NCI-H187 (cell line): ENCODE results near the gene FARS2.
A peak's percentile ranks its signal among the peaks of the same experiment; 100 is the strongest.

Experiments
- DNase-seq, 2 experiments: peaks; one replicate each; lab custom pipeline; 2025; lab: John Stamatoyannopoulos, UW

FARS2 gene

DNA sequence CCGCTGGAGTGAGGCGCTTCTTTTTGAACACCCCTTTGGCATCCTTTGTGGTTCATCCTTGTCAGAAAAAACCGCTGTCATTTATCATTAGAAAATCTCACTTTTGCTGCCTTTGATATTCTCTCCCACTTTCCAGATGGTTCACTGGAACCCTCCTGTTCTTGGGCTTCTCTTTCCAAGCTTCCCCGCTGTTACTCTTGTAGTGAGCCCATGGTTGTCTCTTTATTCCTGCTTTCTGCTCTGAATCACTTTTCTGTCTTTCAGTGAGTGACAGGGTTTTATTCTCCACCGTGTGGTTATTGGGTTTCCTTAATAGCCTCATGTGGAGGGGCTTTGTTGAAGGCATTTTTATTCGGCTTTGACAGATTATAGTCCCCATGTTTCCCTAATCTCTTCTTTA lies 117.0 kb downstream of the FARS2 start:
- DNase-seq: no peak

DNA sequence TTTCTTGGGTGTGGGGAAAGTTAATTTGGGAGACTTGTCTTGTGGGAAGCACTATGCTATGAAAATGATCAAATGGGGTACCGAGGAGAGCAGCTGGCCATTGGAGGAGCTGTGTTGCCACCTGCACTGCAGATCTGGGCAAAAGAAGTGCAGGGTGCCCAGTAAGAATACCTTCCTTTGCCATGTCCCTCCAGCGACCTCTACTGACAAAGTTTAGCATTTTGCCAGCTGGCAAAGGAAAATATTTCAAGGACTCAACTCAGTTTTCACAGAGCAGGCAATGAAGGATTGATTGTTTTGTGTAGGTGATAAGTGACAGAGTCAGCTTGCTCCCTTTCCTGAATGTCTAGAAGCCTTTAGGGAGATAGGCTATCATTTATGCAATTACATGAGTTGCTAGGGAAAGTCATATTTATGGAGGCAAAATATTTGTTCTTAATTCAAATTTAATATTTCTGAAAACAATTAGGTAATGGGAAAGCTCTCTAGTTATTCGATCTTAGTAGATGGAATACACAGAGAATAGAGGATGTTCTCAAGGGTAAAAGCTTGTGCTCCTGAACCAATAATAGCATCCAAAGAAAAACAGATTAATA lies 118.4 kb downstream of the FARS2 start:
- no peak for DNase-seq

DNA sequence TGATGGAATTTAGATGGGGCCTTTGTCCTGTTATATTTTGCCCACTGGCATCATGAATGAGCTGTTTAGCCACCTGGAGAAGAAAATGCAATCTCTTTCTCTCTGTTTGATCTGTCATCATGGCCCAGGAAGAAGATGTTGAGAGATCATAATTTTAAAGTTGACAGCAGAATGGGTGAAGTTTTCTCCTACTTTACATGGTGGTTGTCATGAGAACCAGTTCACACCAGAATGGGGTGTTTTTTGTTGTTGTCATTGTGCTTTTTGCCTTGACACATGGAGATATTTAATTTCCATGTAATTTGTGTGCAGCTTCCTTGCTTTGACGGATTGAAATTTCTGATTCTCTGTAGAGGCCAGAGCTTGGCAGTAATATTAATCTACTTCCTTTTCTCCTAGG lies 122.5 kb downstream of the FARS2 start:
- DNase-seq: no peak

DNA sequence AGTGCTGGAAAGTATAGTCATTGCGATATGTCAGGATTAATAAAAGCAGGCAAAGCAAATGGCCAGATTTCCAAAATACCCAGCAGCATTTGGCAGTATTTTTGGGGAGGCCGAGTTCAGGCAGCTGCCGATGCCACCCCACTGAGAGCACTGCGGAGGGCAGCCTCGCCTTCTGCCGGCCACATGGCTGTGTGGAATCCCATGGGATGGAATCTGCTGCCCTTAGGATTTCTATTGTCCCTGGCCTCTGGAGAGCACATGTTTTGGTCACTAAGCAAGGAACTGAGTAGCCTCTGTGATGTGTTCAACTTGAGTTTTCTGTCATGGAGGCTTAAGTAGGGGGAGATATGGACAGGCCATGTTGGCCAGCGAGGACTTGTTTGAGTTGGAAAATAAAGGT lies 123.0 kb downstream of the FARS2 start:
- DNase-seq: no peak

DNA sequence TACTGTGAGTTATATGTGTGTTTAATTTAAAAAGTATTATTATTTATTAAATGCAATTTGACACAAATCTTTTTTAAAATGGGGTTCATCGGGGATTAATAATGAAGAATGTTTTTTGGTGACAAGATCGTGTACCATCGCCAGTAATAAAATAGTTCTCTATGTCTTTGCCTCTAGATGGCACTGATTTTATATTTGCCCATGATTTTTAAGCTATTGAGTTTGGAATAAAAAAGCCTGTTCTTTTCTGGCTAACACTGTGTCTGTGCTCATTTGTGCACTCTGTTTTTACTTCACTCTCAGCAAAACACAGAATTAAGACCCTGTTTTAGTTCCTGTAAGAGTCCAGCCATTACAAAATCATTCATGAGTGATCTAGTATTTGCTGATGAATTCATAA lies 127.0 kb downstream of the FARS2 start:
- DNase-seq: no peak

DNA sequence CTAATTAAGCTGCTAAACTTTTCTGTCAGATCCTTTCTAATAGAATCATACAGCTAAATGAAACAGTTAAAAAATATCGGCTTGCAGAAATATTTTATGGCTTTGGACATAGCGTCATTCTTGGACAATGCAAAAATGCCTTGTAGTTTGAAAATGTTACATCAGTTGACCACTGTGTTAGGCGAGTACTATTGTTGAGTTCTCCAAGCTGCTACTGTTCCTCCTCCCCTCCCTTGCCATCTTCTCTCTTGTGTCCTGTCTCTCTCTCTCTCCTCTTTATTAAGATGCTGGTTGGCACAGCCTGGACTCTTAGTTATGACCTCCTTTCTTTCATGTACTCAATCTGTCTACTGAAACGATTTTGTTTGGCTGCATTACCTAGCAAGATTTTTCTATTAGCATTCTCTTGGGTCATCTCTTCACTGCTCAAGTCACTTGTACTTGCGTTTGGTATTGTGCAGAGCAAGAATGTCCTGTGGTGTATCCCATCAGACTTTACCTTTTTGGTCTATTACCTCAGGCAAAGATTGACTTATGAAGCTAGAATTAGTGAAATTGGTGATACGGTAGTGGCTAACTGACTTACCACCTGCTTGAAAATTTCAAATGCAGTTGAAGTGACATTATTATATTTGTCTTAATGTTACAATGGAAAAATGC lies 127.9 kb downstream of the FARS2 start:
- no peak for DNase-seq

DNA sequence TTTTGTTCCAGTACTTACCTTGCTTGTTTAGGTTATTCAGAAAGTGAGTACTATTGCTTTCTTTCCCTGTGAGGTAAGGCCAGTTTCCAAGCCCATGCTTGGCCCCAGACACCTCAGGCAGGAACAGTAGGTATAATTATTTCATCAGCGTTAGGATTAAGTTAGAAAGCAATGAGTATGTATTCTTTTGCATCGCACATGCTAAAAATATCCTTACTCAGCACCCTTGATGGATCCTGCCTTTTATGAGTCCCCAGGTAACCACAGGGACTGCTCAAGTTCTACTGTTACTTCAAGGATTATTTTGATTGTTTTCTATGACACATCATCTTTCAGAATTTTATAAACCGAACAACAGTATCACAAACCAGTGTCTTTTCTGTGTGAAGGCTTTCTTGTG lies 128.9 kb downstream of the FARS2 start:
- no peak for DNase-seq

DNA sequence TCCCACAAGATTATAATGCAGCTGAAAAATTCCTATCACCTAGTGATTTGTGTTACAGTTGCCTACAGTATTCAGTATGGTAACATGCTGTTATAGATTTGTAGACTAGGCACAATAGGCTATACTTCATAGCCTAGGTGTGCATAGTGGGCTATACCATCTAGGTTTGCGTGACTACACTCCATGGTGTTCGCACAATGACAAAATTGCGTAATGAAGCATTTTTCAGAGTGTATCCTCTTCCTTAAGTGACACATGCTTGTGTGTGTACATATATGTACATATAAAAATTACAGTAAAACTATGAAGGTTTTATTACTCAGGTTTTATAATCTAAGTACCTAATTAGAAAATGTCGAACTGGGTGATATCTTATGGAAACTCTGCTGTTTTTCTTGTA lies 133.0 kb downstream of the FARS2 start:
- DNase-seq: no peak

DNA sequence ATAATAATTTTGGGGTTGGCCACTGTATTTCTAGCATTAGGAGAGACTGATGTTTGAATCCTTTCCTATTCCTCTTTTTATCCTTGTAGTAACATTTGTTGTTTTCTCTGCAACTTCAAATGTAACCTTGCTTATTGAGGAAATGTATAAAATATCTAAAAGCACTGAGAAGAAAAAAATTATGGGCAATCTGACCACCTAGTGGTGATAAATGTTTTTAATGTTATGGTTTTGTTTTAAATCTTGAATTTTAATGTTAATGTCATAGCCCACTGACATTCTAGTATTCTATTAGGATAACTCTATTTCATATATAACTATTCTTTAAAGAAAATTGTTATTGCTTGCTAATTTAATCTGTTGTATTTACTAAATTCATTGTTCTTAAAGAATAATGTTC lies 134.4 kb downstream of the FARS2 start:
- no peak for DNase-seq

DNA sequence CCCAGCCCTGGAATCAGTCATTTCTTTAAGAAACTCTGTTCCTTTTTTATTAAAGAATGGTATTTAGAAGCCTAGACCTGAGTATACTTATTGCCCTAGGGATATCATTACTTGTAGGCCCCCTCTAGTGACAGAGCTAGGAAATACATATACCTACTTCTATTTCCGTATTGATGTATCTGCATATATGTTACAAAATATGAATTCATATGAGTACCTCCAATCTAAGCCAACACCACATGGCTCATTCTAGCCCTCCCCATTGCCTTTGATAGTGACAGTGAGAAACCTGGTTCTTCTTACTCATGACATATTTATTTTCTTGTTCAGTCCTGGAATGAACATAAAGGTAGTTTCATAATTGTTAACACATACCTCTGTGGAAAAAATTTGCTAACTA lies 137.2 kb downstream of the FARS2 start:
- DNase-seq: peak in 1 of 2 experiments; percentile 25

DNA sequence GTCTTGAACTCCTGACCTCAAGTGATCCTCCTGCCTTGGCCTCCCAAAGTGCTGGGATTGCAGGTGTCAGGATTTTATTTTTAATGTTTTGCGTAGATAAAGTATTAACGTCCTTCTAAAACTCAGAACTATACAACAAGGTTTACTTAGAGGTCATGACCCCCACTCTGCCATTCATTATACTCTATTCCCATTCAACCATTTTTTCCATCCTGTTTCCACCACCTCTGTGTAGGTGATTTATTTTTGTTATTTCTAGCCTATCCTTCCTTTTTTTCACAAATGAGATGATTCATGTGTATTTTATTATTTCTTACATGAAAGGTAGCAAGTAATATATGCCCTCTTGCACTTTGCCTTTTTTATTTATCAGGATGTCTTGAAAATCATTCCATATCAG lies 138.1 kb downstream of the FARS2 start:
- DNase-seq: no peak

DNA sequence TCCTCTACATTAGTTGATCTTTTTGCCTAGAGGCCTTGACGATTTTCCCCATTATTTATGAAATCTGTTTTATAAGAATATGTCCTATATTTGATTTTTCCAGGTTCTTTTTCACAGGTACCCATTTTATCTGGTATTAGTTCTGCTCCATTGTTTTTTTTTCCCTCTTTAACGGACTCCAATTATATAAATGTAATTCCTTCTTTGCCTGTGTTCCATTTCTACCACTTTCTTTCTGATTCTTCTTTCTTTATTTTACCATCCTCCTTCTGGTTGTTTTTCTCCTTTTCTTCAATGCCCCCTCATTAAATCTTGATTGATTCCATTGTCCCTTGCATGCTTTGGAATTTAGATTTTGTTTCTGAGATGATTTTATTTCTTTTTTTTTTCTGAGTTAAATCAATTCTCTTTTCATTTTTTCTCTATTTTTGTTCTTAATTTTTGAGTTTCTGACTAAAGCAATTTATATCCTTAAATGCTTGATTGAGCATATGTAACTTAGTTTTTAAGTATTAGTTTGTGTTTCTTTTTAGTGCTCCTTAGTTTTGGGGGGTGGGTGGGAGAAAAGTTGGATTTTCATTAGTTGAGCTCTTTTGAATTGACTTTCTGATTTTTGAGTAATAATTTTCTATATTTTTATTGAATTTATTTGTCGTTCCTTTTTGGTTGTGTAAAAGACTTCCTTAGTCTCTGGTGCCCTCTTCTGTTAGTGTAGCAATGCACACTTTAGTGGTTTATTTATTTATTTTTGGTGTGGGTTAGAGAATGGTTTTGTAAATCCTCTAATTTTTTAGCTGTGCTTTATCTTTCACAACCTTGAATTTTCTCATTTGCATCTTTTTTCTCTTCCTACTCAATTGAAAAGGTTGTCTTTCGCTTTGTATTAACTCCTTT lies 140.8 kb downstream of the FARS2 start:
- DNase-seq: no peak

DNA sequence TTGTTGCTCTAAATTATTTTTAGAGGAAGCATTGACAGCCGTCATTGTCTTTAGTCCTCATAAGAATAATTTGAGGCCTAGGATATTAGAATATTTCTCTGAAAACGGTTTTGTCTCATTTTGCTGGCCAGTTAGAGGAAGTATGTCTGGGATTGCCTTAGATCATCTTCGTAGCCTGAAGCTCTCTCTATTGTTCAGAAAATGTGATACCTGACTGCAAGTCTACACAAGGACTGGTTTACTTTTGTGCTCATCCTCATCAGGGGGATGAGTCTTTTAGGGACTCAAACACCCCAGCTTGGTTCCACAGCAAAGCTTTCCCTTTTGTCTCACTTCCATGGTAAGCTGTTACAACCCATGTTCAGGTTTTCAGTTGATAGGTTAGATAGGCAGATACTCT lies 141.8 kb downstream of the FARS2 start:
- no peak for DNase-seq

DNA sequence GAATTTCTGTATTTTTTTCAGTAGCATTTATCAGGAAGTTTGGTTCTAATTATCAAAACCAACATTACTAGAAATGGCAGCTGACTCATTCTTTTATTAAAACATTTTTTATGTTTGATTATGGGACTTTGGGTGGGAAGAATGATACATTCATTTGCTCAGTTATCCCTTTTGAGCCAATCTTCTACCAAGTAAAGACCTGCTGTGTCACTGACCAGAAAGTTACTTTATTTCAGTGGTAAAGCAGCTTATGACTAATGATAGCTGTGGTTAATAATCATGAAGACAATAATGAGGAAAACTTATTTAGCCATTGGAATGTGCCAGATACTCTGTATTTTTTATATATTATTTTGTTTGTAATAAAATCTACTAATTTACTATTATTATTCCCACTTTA lies 142.3 kb downstream of the FARS2 start:
- no peak for DNase-seq

DNA sequence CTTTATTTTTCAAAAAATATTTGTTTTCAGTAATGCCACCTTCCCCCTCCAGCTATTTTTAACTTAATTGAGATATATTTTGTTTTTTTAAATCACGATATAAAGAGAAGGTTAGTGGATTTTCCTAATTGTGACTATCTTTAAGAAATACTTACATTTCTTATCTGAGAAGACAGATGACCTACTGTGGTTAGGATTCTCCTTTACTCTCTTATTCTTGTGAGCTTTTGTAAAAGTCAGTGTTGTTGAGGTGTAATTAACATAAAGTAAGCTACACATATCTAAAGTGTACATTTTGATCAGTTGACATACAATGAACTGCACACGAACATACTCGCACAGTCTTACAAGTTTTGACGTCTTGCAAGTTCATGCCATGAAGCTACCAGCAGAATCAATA lies 144.7 kb downstream of the FARS2 start:
- no peak for DNase-seq

DNA sequence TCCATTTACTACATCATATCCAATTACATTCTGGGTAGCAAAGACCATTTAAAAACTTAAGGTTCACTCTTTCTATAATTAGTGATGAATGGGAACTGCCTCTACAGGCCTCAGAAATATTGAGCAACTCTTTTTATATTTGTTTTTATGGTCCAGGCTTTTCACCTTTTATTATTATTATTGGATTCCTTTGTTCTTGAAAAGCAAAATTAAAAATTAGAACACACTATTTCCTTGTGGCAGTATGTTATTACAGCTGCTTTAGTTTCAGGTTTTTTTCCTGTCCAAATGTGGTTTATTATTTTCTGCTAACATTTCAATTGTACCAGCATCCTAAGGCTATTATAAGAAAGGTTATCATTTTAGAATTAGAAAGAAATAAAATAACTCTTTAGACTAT lies 150.1 kb downstream of the FARS2 start:
- no peak for DNase-seq

DNA sequence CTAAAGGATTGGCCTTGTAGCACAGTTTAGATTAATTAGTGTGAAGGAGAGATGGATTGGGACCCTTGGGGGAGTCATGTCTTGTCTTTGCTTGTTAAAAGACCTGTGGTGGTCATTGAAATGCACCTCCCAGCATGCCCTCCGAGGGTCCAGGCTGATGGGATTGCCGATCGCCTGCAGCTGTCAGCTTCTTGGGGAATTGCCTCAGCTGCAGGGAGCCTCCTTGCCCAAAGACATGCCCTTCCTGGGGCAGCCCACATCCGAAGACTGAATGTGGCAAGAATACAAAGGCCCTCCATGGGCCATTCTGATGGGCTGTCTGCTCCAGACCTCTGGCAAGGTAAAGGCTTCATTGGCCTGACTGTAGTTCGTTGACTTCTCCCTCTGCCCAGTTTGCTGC lies 150.7 kb downstream of the FARS2 start:
- DNase-seq: no peak

DNA sequence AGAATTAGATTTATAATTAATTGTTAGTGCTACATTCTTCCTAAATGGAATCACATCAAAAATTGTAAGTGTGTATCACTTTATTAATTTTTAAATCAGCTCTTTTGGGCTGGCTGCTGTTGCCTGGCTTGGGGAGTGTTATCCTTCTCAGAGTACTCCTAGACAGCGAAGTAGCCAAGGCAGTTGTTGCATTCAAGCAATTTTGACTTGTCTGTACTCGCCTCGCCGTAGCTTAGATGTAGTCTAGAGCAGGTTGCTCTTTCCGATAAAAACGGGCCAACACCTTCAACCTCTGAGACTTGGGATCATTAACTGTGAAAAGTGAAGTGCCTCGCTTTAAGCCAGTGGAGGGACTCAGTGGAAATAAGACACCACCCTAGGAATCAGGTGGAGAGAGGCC lies 151.3 kb downstream of the FARS2 start:
- peak in 1 of 2 experiments; percentile 6 for DNase-seq

DNA sequence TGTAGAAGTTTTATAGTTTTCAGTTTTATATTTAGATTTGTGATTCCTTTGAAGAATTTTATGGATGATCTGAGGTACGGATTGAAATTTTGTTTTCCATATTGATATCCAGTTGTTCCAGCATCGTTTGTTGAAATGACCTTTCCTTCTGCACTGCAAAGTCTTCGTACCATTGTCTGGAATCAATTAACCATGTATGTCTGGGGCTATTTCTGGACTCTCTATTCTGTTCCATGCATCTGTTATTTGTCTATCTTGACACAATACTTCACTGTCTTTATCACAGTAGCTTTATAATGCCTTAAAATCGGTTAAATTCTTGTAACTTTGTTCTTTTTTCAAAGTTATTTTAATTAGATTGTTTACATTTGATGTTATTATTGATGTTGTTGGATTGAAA lies 154.9 kb downstream of the FARS2 start:
- no peak for DNase-seq

DNA sequence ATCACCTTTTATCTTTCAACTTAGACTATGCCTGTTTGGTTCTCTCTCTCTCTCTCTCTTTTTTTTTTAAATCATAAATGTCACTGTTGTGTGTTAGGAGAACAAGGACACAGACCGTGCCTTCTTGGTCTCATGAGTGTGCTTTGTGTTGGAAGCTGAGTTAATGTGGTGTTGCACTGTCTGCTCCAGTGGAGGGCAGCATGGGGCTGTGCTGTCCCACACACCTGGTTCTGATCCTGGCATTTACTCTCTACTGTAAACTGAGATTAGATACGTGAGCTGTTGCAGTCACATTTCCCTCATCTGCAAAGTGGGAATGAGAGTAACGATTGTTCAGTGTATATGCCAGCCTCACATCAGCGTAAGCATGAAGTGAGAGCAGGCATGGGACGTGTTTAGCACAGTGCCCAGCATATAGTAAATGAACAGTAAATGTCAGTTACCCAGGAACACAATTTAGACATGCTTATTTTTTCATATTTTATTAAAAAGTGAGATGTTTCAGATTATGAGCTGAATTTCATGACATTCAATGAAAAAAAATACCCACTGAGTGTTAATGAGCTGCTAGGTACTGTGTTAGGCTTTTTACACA lies 161.1 kb downstream of the FARS2 start:
- DNase-seq: no peak

DNA sequence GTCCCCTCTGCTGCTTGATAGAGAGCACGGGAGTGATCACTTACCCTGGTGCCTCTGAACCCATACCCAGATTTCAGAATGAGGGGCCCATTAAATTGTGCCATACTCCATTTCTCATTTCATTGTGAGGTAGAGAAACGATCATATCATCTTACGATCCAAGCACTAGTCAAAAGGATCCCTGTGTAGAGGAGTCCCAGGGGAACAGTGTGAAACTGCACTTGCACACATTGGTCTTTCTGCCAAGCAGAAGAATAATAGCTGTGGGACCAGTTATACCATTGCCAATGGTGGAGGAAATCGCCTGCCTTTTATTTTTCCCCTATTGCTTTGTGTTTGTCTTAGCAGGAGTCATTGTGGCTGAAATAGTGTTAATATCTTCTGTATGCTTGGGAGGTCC lies 161.9 kb downstream of the FARS2 start:
- peak; percentile 6 to 25 for DNase-seq

DNA sequence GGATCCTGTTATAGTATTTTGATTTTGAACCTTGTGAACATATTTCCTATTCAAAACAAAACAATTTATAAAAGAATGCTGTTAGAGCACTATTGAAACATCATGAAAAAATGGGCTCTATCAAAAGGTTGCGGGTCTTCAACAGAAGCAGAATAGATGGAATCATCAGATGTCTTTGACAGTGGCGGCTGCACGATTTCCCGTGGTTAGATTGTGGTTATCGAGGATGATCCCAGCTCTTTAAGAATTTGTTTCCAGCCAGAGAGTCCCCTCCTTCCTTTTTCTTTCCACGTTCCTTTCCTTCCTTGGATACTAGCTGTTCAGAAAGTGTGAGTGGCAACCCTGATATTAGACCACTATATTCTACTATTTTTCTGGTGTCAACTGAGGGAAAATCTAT lies 163.4 kb downstream of the FARS2 start:
- no peak for DNase-seq

DNA sequence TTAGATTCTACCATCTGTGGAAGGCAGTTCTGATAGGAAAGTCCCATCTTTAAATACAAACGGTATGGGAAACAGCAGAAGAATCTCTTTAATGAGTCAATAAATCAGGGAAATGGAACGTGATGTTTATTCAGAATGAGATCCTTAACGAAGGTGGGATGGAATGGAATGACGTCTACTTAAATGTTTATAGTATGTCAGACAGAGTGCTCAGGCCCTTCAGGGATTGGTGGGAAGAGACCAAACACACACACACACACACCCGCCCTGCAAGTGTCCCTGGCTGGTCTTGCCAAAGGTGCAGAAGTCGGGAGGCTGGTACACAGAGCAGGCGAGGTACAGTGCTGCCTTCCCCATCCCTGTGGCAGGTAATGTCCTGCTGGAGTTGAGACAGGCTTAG lies 164.0 kb downstream of the FARS2 start:
- DNase-seq: no peak
